Left renal cortex interstitium (tissue), 4 donors: Measurements from ENCODE around the gene RIPK4. TPM values are rescaled to one million over a fixed set of nuclear protein-coding genes. Genes with fewer than 3 reads are reported as not detected.
"Not testable (repeated sequence)": the region's sequence is repeated elsewhere in the genome, so short reads cannot be mapped to it uniquely, and the experiment has no call there.

Experiments
- DNase-seq, 4 donors: peaks; one replicate each; pipeline ENCODE4 v3.0.0-alpha.2; 2013; ENCODE audit warnings: low read depth in 4 of 4, low spot score in 2 of 4, missing footprints in 1 of 4
- polyA plus RNA-seq, 4 donors: library from polyadenylated mRNA; unstranded; fragments of 120-200 nt; gene quantifications; one replicate each; pipeline ENCODE4 v1.2.1, GENCODE V29; 2013; ENCODE audit not compliant: insufficient read length in 4 of 4

The RIPK4 gene
- polyA plus RNA-seq, 4 donors = 15.7 to 21.5 (median 19.3) TPM

DNA sequence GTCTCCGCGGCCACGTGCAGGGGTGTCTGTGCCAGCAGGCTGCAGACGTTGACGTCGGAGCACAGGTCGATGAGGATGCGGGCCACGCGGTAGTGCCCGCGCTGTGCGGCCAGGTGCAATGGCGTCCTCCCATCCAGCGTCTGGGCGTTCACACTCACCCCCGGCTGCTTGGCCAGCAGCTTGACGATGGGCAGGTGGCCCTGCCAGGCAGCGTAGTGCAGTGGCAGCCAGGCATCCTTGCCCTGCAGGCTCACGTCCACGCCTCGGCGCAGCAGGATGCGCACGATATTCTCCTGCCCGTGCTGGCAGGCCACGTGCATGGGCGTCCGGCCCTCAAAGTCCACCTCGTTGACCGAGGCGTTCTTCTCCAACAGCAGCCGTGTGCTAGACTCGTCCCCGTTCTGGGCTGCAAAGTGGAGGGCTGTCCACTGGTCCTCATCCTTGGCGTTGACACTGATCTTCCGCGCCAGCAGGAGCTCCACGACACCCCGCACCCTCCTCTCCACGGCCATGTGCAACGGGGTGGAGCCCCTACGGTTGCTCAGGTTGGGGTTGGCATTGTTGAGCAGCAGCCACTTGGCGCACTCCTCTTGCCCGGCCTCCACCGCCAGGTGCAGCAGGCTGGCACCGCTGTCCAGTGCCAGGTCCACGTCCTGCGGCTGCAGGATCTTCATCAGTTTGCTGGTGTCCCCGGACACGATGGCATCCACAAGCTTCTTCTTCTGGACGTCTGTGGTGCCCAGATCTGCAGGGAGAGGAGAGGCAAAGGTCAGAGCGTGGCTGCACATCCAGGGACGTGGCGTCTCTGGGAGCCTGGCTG, 25.4 kb downstream of the RIPK4 start:
- DNase-seq = no peak

DNA sequence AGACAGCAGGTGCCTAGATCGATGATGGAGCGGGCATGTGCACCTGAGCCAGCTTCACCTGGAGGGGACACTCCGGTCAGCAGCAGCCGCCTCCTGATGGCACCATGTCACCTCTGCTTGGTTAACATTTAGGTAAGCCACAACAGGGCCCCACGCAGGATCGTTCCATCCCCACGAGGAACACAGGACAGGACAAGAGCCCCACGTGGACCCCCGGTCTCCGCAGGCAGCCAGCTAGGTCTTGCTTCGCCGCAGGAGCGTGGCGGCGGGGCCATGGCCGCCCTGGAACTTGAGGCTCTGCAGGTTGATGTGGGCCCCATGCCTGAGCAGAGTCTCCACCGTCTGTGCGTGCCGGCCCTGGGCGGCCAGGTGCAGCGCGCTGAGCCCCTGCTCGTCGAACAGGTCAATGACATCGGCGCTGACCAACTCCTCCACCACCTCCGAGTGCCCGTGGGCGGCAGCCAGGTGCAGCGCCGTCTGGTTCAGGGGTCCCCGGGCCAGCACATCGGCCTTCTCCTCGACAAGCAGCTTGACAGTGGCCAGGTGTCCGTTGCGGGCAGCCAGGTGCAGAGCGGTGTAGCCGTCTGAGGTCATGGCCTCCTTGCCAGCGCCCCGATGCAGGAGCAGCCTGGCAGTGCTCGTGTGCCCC, 26.1 kb downstream of the RIPK4 start:
- DNase-seq = no peak

DNA sequence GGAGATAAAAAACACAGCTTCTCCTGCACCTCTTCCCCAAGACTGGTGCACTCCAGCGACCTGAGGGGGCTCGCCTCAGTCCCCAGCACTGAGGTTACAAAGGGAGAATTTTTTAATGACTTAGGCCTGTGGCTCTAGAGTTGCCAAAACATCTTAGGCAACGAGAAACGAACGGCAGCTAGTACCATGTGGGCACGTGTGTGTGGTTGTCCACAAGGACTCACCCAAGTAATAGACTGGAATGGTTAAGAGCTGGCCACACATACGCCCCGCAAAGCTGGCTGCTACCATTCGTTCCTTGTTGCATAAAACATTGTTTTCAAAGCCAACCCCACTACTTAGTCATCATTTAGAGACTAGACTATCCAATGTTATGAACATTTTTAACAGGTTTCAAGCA, 26.9 kb downstream of the RIPK4 start:
- no peak for DNase-seq

GRCh38 chr21:41739011-41739410, 27.8 kb downstream of the RIPK4 start:
- no peak for DNase-seq

- no peak for DNase-seq
Measured at GRCh38 chr21:41737651-41738324, 29.1 kb downstream of the RIPK4 start.

DNA sequence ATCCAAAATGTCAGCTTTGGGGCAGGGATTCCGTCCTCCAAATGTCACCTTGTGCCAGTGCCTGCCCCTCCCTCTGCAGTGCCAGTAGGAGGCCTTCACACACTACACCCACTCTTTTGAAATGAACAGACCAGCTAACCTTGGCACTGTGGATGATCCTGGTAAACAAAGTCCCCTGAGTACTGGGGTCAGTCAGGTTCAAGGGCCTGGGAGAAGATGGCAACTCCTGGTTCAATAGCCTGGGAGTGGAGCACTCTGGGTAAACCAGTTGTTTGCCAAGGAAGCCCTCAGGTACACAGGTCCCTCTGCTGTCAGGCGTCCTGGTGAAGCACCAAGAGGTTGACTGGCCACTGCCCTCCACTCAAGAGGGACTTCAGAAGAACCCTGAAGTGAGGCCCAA, 30.4 kb downstream of the RIPK4 start:
- DNase-seq = no peak

- no peak for DNase-seq
Measured at GRCh38 chr21:41733951-41734689, 32.7 kb downstream of the RIPK4 start.

DNA sequence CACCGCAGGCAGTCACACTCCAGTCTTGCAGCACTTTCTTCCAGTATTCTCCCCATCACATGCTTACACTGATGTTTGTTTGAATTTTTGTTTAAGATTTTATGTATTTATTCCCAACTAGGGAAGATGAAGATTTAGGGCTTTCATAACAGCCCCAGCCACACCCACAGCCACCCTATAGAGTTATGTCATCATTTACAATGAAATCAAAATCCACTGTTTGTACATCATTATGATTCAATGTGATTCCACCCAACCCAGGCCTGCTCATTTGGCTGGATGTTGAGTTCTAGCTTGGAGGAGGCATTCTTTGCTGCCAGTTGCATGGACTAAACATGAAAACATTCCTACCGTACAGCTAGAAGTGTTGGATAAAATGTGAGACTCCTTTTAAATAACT, 35.8 kb downstream of the RIPK4 start:
- DNase-seq = no peak

GRCh38 chr21:41730367-41730765, 36.5 kb downstream of the RIPK4 start:
- DNase-seq = no peak

- DNase-seq = no peak
Measured at GRCh38 chr21:41729701-41730366, 37.0 kb downstream of the RIPK4 start.

DNA sequence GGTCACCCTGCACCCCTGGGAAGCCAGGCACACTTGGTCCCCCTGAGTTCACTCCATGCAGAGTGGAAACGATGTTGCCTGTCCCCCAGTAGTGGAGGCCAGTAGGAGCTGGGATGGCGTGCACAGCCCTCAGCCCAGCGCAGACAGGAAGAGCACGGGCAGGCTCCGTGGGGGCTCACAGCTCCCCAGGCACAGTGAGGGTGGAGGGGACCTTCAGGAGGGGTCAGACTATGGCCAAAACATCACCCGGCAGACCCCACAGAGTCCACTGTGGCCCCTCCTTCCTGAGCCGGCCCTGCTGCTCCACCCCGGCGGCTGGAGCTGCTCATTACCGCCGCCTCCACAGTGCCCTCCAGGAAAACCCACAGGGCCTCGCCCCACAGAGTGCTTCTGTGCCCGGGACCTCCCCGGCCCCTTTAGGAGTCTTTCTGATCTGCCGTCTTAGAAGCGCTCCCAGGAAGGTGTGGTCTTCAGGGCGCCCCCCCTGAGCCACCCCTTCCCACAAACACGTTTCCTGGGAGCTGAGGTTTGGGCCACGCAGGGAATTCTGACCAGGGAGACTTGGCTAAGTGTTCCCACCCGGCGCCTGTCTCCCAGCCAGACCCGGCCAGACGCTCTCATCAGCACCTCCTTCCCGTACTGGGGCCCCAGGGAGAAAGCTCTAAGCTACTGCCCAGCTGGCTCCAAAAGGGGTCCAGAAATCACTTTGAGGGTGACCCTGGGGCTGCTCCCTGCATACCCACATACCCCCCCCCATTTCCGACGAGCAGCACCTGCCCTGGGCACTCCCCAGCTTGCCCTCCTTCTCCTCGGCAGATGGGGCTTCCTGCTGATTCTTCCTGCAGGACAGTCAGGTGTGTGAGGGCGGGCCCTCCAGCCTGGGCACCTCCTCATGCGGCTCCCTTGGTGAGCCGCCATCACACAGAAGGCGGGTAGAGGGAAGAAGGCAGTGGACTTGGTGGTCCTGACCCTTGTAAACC, 38.8 kb downstream of the RIPK4 start:
- no peak for DNase-seq

GRCh38 chr21:41726970-41727783, 39.7 kb downstream of the RIPK4 start:
- DNase-seq = no peak

GRCh38 chr21:41726630-41726969, 40.3 kb downstream of the RIPK4 start:
- DNase-seq = no peak

DNA sequence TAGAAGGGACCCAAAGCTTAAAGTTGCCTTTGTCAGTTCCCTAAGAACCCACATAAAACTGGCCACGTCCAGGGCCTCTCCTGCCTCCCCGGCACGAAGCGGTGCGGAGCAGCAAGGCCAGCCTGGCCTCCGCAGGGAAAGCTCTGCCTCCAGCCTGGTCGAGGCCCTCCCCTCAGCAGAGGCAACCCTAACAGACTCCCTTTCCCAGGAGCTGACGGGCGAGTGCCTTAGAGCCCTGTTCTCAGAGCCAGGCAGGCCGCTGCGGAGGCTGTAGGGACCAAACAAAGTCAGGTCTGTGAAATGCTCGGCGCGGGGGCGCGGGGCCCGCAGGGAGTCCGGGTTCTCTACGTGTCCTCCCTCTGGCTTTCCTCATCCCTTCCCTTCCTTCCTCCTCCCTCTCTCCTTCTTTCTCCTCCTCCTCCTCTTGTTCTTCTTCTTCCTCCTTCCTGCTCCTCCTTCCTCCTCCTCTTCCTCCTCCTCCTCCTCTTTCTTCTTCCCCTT, 40.7 kb downstream of the RIPK4 start:
- DNase-seq = no peak

DNA sequence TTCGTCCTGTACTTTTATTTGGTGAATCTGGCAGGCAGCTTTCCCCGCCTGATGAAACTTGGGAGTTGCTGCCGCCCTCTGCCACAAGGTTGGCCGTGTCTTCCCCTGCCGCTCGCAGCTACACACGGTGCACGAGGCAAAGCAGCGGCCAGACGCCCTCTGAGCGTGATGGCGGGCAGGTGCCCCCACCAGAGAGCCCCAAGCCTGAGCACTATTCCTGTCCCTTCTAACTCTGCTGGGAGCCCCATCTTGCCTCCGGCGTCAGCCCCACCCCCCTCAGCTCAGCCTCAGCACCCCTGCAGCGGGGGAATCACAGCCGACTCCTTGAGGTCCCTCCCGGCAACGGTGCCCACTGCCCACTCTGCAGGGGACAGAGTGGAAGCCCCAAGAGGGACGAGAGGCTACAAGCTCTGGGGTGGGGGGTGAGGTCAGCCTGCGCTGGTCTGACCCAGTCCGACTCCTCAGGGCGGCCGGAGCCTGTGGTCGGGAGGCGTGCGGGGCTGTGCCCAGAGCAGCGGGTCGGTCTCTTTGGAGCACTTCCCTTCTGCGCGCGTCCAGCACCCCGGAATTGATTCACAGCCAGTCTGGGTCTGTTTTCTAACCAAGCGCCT, 41.3 kb downstream of the RIPK4 start:
- no peak for DNase-seq

DNA sequence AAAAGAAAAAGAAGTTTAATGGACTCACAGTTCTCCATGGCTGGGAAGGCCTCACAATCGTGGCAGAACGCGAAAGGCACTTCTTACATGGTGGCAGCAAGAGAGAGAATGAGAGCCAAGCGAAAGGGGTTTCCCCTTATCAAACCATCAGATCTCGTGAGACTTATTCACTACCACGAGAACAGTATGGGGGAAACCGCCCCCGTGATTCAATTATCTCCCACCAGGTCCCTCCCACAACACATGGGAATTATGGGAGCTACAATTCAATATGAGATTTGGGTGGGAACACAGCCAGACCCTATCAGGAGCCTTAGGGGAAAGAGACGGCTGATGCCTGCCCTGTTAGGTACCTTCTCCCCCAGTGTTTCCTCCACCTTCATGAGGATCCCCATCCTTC, 43.0 kb downstream of the RIPK4 start:
- not testable (repeated sequence) for DNase-seq

DNA sequence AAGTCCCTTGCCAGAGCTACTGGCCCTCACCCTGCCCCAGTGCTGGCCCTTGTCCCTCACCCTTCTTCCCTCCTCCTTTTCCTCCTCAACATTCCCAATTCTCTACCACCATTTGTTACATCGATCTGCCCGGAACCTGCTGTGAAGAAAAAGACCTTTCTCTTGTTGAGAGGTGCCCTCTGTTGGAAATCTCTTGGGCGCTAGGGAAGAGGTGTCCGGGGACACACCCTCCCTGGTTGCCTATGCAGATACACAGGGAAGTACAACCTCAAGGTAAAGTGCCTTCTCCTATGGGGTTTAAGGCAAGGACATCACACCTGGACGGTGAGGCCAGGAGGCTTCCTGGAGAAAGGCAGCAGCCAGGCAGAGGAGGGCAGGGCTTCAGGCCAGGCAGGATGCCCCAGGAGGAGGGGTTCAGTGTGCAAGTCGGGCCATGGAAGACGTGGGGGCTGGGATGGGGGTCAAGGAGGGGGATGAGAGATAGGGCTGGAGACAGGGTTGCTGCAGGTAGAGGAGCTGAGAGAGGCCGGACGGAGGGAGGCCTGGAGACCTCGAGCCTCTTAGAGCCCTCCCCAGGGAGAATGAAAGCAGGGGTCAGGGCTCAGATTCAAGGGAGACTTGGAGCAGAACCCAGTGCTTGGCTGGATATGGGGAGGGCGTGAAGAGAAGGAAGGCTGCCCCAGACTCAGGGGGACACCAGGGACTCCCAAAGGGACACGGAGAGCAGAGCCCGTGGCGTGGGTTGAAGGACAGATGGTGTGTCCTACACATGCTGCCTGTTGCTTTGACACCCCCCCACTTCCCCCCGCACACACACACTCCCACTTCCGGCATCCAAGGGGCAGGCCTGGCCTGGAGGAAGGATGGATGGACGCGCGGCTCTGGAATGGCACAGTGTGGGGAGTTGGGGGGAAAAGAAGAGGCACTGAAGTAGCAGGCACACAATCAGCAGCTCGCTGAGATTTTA, 44.5 kb downstream of the RIPK4 start:
- no peak for DNase-seq
